ENCODE results near the gene DPAGT1.

DNA sequence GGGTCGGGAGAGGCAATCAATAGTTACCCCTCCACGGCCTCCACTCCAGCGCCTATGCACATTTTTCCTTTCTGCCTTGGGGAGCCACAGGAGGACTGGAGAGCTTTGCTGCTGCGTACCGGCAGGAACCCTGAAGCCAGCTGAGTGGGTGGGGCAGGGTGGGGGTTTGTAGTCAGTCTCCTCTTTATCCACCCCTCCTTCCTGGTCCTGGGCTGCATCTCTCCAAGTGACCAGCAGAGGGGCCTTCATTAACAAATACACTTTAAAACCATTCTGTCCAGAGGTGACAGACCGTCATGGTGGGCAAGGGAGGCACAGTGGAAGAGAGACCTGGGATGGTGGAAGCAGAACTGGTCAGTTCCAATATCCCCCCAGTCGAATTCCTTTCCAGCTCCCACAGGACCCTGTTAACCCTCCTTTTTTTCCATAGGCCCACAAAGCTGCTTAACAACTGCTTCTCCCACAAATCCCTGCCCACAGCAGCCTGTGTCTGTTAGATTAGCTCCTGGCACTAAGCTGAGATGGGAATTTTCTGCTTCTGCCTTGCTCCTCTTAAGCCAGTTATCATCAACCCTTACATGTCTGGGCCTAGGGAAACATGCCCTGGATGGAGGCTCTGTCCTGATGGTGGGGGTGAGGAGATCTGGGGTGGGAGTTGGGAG lies 43.3 kb upstream of the DPAGT1 start:
- TF ChIP-seq CTCF (IDR thresholded peaks at IDR 0.05) (peak in 3 of 4 experiments; percentile 54 to 67 (median 54)), POLR2A (IDR thresholded peaks at IDR 0.05) (no peak)

Data from sigmoid colon (tissue), 3 donors.